ENCODE measurements around the gene BCAS3.

The BCAS3 gene

DNA sequence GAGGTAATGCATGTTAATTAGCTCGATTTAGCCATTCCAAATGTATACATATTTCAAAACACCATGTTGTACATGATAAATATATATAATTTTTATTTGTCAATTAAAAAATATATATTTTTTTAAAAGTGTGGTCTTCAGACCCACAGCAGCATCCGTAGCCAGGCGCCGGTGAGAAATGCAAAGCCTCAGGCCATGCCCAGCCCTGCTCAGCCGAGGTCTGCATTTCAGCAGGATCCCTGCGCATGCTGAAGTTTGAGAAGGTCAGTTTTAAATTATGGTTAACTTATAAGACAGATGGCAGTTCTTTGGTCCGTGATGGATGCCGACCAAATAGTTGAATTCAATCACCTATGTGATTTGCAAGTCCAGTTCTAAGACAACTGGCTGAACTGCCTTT lies 694.0 kb downstream of the BCAS3 start:
- Histone ChIP-seq H3K4me3 (ENCODE audit: low read length) (no peak overlapping the region), H3K9me3 (ENCODE audit: insufficient read depth, low read length) (no peaks in the 10 kb centered on the region), H4K20me1 (ENCODE audit: insufficient read depth, low read length) (no peaks in the 10 kb centered on the region), H3K9ac (ENCODE audit: low read length) (no peak overlapping the region), H3K27ac (ENCODE audit: low read length) (no peak overlapping the region), H3K4me1 (ENCODE audit: low read length) (no peaks in the 10 kb centered on the region), H3K27me3 (ENCODE audit: low read depth, low read length) (no peaks in the 10 kb centered on the region), H3K79me2 (ENCODE audit: low read length) (no peaks in the 10 kb centered on the region), H3K36me3 (replicated peaks; ENCODE audit: low read depth, low read length) (no peaks in the 10 kb centered on the region), H2AFZ (ENCODE audit: low read depth, low read length) (no peak overlapping the region), H3K4me2 (ENCODE audit: low read length) (no peak overlapping the region)
- TF ChIP-seq EZH2phosphoT487 (IDR thresholded peaks at IDR 0.05; ENCODE audit: low read depth) (no peak), CTCF (IDR thresholded peaks at IDR 0.05; ENCODE audit: low read depth, low read length) (no peak)

DNA sequence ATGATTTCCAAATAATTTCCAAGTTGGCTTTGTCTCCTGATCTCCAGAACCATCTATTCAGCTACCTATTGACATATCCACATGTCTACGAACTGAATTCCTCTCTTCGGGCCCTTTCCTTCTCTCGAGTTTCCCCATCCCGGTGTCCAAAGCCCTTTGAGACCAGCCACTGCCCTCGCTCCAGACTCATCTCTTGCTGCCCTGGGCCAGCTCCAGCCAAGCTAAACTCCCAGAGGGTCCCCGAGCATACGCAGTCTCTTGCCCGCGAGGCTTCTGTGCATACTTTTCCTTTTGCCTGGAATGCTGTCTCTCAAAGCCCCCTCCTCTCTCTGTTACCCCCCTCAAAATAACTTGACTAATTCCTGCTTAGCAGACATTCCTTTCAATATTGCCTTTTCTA lies 694.8 kb downstream of the BCAS3 start:
- Histone ChIP-seq H3K27me3 (ENCODE audit: low read depth, low read length) (no peaks in the 10 kb centered on the region), H3K79me2 (ENCODE audit: low read length) (no peaks in the 10 kb centered on the region), H3K9me3 (ENCODE audit: insufficient read depth, low read length) (no peaks in the 10 kb centered on the region), H2AFZ (ENCODE audit: low read depth, low read length) (no peak overlapping the region), H3K9ac (ENCODE audit: low read length) (no peak overlapping the region), H3K36me3 (replicated peaks; ENCODE audit: low read depth, low read length) (no peaks in the 10 kb centered on the region), H3K4me3 (ENCODE audit: low read length) (no peak overlapping the region), H3K4me1 (ENCODE audit: low read length) (no peaks in the 10 kb centered on the region), H3K4me2 (ENCODE audit: low read length) (no peak overlapping the region), H3K27ac (ENCODE audit: low read length) (no peak overlapping the region), H4K20me1 (ENCODE audit: insufficient read depth, low read length) (no peaks in the 10 kb centered on the region)
- TF ChIP-seq CTCF (IDR thresholded peaks at IDR 0.05; ENCODE audit: low read depth, low read length): no peak
- TF ChIP-seq EZH2phosphoT487 (IDR thresholded peaks at IDR 0.05; ENCODE audit: low read depth): no peak

GRCh38 chr17:61376931-61377838 lies 699.5 kb downstream of the BCAS3 start:
- TF ChIP-seq EZH2phosphoT487 (IDR thresholded peaks at IDR 0.05; ENCODE audit: low read depth): no peak
- TF ChIP-seq CTCF (IDR thresholded peaks at IDR 0.05; ENCODE audit: low read depth, low read length): no peak
- no peak overlapping the region for H3K4me2 ChIP-seq (ENCODE audit: low read length)
- H3K27me3 ChIP-seq (ENCODE audit: low read depth, low read length): no peaks in the 10 kb centered on the region
- no peaks in the 10 kb centered on the region for H3K9me3 ChIP-seq (ENCODE audit: insufficient read depth, low read length)
- H3K79me2 ChIP-seq (ENCODE audit: low read length): no peaks in the 10 kb centered on the region
- H4K20me1 ChIP-seq (ENCODE audit: insufficient read depth, low read length): no peaks in the 10 kb centered on the region
- H3K4me3 ChIP-seq (ENCODE audit: low read length): no peak overlapping the region
- H2AFZ ChIP-seq (ENCODE audit: low read depth, low read length): no peak overlapping the region
- H3K9ac ChIP-seq (ENCODE audit: low read length): no peak overlapping the region
- no peak overlapping the region for H3K27ac ChIP-seq (ENCODE audit: low read length)
- no peaks in the 10 kb centered on the region for H3K4me1 ChIP-seq (ENCODE audit: low read length)
- no peaks in the 10 kb centered on the region for H3K36me3 ChIP-seq (replicated peaks; ENCODE audit: low read depth, low read length)

GRCh38 chr17:61378658-61379456 lies 701.2 kb downstream of the BCAS3 start:
- H4K20me1 ChIP-seq (ENCODE audit: insufficient read depth, low read length): no peaks in the 10 kb centered on the region
- H2AFZ ChIP-seq (ENCODE audit: low read depth, low read length): no peak overlapping the region
- no peak overlapping the region for H3K27ac ChIP-seq (ENCODE audit: low read length)
- H3K4me2 ChIP-seq (ENCODE audit: low read length): no peak overlapping the region
- no peaks in the 10 kb centered on the region for H3K36me3 ChIP-seq (replicated peaks; ENCODE audit: low read depth, low read length)
- no peak overlapping the region for H3K9ac ChIP-seq (ENCODE audit: low read length)
- TF ChIP-seq EZH2phosphoT487 (IDR thresholded peaks at IDR 0.05; ENCODE audit: low read depth): no peak
- TF ChIP-seq CTCF (IDR thresholded peaks at IDR 0.05; ENCODE audit: low read depth, low read length): no peak
- no peaks in the 10 kb centered on the region for H3K79me2 ChIP-seq (ENCODE audit: low read length)
- no peaks in the 10 kb centered on the region for H3K4me1 ChIP-seq (ENCODE audit: low read length)
- no peaks in the 10 kb centered on the region for H3K27me3 ChIP-seq (ENCODE audit: low read depth, low read length)
- no peak overlapping the region for H3K4me3 ChIP-seq (ENCODE audit: low read length)
- no peaks in the 10 kb centered on the region for H3K9me3 ChIP-seq (ENCODE audit: insufficient read depth, low read length)

Measured in OCI-LY3 (cell line).